H54 (cell line): ENCODE data around the gene SOX6.

ENCODE experiments used
- DNase-seq: peaks from one replicate; pipeline ENCODE4 v3.0.0; 2011; ENCODE audit warnings: low spot score, mixed read lengths; ENCODE audit not compliant: insufficient read length
- FAIRE-seq: peaks from 3 replicates; lab custom pipeline; 2011; peaks lifted over from hg19 to GRCh38; lab: Jason Lieb, UNC
- POLR2A ChIP-seq: IDR thresholded peaks from 2 replicates; pipeline ENCODE4 v1.6.1; 2011; ENCODE audit warnings: low read depth, mild to moderate bottlenecking, low read length

SOX6 gene

DNA sequence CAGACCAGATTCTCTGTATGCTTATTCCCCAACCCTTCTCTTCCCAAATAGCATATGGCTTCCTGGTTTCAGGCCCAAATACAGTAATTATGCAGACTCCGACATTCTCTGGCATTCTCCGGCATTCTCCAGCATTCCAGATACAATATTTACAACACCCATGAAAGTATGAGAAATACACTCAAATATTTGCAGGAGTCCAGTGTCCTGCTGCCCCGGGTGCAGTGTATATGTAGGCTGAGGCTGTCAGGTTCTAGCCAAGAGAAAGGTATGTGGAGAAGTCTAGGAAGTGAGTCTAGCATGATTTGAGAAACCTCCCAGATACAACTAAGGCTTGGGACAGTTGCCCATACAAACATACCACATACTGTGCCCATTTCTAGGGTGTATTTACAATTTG, 160.7 kb downstream of the SOX6 start:
- DNase-seq: no peak
- TF ChIP-seq POLR2A: no peak
- no peak for FAIRE-seq

DNA sequence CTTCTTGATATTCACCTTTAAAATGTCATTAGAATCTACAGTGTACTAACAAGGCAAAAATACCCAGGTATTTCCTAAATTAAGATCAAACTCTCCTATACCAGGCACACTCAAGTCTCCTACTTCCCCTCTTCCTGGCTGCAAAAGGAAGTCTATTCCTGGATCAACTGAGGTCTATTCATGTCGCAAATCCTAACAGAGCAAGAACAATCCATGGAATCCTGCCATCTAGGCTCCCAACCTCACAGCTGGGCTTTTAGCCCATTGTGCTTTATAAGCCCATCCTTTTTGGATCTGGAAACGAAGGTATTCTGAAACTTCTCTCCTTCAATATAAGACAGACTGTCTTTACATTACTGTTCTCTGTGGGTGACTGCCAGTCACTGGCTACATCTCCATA, 161.8 kb downstream of the SOX6 start:
- DNase-seq: no peak
- no peak for FAIRE-seq
- no peak for TF ChIP-seq POLR2A

DNA sequence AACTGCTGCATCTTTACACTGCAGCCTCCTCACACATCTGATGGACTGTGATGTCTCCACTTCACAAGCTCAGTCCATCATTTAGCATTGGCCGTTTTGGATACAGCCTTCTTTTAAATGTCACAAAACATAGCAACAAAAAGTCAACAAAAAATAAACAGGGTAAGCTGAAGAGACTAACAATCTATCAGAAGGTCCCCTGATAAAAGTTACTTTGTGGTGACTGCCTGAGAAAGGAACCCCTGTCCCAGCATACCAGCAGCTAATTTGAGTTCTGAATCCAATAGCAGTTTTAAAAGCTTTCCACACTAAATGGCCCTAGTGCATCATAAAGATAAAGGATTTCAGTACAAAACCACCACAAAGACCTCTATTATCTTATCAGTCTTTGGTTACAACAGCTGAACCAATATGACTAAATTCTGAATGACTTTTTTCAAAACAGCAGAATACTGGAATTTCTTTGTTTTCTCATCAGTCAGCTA, 162.4 kb downstream of the SOX6 start:
- FAIRE-seq (no peak), DNase-seq (no peak)
- no peak for TF ChIP-seq POLR2A

DNA sequence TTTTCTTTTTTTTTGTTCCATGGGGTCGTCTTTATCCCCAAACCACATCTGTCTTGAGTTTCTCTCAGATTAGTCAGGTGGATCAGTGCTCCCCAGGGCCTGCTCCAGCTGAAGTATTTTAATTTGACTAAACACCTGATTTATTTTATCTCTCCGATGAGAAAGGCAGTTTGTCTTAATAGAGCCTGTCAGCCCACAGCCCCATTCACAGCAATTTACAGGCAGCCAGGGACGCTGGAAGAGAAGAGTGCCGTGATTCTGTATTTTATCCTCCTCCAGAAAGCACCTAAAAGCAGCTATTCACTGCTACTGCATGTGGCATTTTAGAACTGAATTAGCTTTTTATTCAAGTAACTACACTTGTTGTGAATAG, 164.5 kb downstream of the SOX6 start:
- DNase-seq: no peak
- no peak for FAIRE-seq
- TF ChIP-seq POLR2A: no peak

DNA sequence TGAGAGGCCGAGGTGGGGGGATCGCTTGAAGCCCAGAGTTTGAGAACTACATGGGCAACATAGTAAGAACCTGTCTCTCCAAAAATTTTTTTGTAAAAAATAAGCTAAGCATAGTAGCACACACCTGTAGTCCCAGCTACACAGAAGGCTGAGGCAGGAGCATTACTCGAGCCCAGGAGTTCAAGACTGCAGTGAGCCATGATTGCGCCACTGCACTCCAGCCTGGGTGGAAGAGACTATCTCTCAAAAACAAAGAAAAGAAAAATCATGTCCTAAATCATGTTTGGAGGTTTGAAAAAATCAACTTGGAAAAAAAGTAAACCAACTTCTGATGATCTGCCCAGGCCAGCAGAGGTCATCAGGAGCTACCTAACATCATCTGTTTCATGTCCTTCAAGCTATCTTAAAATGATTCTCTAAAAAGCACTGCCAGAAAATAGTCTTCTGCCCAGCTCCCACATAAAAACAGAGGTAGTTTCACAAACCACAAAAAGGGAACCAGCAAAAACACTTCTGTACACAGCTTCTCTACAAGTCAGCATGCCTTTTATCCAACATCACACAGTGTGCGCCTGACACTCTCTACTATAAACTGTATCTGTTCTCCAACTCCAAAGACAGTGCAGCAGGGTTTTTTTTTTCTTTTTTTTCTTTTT, 165.0 kb downstream of the SOX6 start:
- FAIRE-seq: no peak
- no peak for DNase-seq
- TF ChIP-seq POLR2A: no peak

DNA sequence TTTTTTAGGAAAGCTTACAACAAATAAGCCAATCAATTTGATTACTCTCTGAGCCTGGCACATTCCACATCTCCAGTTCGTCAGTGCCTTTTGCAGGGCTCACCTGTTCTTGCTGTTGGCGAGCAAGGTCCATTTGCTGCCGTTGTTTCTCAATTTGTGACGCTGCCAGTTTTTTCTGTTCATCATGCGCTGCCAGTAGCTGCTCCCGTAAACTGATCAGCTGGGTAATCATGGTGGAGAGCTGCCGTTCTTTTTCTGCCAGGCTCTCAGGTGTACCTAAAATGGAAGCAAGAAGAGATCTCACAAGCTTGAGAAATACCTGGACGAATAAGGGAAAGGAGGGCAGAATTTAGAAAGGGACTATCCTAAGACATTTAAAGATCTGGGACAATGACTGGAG, 169.7 kb downstream of the SOX6 start:
- TF ChIP-seq POLR2A: no peak
- no peak for DNase-seq
- no peak for FAIRE-seq

DNA sequence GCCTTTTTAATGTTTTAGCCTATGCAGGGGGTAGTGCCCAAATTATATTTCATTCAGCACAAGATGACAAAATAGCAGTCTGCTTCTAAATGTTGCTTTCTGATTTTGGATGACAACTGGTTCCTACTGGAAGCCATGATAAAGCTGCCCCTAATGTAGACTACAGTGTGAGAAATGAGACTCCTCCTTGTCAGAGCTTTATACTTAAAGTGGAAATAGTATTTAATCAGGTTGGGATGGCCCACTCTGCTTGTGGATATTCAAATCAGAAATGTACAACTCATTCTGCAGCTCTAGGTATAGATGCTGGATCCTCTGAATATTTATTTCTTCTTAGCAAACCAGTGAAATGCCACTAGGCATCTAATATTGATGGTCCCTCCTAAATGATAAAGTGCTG, 171.3 kb downstream of the SOX6 start:
- FAIRE-seq (no peak), DNase-seq (no peak)
- no peak for TF ChIP-seq POLR2A

DNA sequence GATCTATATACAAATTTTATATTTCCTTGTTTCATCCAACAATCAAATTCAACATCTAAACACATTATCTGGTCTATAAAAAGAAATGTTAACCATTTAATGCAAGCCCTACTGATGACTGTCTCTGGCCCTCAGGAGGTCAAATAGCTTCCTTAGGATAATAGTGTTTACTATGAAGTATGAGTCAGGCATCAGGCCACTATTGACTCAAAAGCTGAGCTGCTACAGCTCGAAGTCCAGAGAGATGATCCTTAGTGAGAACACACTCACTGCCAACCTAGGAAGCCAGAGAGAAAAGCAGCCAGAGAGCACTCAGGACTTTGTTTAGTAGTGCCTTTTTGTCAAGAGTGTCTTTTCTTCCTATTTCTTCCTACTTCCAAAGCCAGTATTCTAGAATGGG, 171.8 kb downstream of the SOX6 start:
- FAIRE-seq (no peak), DNase-seq (no peak)
- no peak for TF ChIP-seq POLR2A

DNA sequence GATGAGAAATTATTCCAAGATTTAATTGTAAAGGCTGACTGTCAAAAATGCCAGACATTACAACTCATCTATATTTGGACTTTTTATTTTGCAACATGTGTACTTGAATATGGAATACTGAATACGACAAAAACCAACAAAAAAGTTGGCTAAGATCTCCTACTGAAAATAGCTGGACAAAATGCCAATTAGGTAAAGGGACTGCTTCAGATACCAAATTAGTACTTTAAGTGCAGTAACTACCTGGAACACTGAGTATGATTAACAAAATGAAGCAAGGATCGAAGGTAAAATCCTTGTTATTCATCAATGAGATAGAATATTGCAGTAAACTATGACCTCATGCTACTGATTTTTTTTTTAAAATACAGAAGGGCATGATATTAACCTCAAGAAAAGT, 173.8 kb downstream of the SOX6 start:
- TF ChIP-seq POLR2A: no peak
- DNase-seq: no peak
- no peak for FAIRE-seq

DNA sequence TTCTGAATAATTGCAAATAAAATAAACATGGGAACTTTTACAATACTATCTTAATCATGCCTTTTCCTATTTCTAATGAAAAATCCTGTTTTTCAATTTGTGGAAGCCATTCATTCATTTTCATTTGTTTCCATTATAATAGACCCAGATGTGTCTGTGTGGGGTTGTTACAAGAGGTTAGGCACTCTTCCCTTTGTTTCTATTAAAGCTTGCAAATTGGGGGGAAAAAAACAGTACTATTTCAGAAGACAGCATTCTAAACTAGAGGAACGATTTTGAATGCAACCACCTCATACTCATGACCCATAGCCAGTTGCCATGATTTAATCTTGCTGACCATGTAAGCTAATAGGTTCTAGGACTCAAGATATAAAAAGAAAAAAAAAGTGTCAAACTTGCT, 175.5 kb downstream of the SOX6 start:
- FAIRE-seq: no peak
- no peak for DNase-seq
- no peak for TF ChIP-seq POLR2A

DNA sequence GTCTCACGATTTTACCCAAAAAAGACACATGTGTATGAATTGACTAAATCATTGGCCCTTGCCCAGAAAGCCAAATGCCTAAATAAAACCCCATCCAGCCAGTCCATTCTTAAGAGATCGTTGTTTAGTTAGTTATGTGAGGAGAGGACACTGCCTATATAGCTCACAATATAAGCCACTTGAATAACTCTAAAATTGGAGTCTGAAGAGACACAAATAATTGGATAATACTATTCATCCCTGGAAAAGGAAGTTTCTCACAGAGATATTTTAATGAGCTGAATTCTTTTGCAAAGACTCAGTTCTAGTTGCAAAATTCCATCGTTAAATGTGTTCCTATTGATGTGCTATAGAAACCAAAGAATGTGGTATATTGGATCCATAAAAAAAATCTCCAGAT, 176.7 kb downstream of the SOX6 start:
- FAIRE-seq: no peak
- TF ChIP-seq POLR2A: no peak
- no peak for DNase-seq

DNA sequence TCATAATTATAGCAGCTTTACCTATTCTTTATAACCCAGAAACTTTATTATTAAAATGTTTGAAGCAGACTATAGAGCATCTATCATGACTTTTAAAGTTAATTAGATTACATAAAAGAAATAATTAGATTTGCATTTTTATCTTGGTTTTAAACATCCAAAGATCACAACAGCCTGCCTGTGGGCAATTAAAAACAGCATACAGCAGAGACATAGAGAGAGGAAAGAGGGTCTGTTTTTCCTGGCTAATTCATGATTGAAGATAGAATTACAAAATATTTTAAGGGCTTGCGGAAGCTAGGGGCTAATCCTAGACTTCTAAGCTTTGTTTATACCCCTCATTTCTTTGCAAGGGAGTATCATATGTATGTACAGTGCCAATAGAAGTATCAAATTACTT, 178.1 kb downstream of the SOX6 start:
- no peak for FAIRE-seq
- DNase-seq: no peak
- no peak for TF ChIP-seq POLR2A

DNA sequence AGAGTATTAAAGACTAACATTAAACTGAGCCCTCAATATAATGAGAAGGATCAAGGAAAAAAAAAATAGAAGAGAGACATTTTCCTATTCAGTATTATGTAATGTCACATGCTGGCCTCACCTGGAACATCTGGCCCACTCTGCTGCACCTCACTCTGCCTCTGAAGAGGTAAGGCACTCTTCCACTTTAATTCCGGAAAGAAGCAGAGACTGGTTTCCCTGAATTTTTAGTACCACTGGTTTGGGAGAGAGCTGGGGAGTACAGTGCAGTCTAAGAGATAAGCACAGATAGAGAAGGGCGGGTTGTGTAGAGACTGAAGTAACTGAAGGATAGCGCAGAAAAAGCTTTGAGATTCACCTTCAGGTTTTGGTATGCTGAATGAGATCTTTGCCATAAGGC, 178.7 kb downstream of the SOX6 start:
- no peak for TF ChIP-seq POLR2A
- no peak for FAIRE-seq
- no peak for DNase-seq

DNA sequence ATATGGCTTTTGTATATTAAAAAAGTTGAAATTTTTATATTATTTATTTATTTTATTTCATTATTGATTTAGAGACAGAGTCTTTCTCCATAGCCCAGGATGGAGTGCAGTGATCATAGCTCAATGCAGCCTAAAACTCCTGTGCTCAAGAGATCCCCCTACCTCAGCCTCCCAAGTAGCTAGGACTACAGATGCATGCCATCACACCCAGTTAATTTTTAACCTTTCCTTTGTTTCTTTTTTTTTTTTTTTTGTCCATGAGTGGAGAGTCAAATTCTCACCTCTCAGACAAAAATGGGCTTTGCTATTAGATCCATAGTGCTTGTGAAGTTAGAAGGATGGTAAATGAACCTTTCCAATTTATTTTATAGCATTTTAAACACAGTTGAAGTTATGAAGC, 182.5 kb downstream of the SOX6 start:
- FAIRE-seq (no peak), DNase-seq (no peak)
- no peak for TF ChIP-seq POLR2A

DNA sequence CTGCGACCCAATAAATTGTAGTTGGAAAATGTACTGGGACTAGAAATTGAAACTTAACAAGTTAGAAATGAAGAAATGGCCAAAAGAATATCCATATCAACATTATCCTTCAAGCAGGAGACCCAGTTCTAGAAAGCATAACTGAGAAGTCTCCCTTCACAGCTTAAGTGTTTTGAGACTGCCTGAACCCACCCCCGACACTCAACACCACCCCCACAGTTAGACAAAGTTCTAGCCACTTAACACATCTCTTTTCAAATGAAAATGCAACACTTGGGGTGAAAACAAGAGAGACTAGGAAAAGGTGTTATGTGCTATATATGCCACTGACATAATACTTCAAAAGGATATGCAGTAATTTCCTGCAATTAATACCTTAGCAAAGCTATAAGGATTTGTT, 184.5 kb downstream of the SOX6 start:
- no peak for FAIRE-seq
- TF ChIP-seq POLR2A: no peak

More for the DNA sequence above, 184.5 kb downstream of the SOX6 start:
- DNase-seq: no peak
